NCI-H2107 (cell line): ENCODE results near the gene SMIM29.

Source experiments
- DNase-seq: peaks from one replicate; lab custom pipeline; 2025; lab: John Stamatoyannopoulos, UW

Gene SMIM29

GRCh38 chr6:34226066-34226465 is 22.7 kb downstream of the SMIM29 start:
- DNase-seq = no peak

- DNase-seq = no peak
Measured at GRCh38 chr6:34225551-34225950, 23.3 kb downstream of the SMIM29 start.

GRCh38 chr6:34223956-34224940 is 24.6 kb downstream of the SMIM29 start:
- DNase-seq = peak; percentile 39

- no peak for DNase-seq
Measured at GRCh38 chr6:34223381-34223955, 25.3 kb downstream of the SMIM29 start.

GRCh38 chr6:34218691-34219090 is 30.1 kb downstream of the SMIM29 start:
- DNase-seq = no peak

- DNase-seq = no peak
Measured at GRCh38 chr6:34213772-34214171, 35.0 kb downstream of the SMIM29 start.

- DNase-seq = no peak
Measured at GRCh38 chr6:34207695-34208443, 40.9 kb downstream of the SMIM29 start.

GRCh38 chr6:34206726-34207125 is 42.1 kb downstream of the SMIM29 start:
- no peak for DNase-seq

- no peak for DNase-seq
Measured at GRCh38 chr6:34205916-34206315, 42.9 kb downstream of the SMIM29 start.

GRCh38 chr6:34205466-34205865 is 43.3 kb downstream of the SMIM29 start:
- DNase-seq = no peak

- DNase-seq = no peak
Measured at GRCh38 chr6:34204693-34205092, 44.1 kb downstream of the SMIM29 start.

GRCh38 chr6:34202329-34203201 is 46.2 kb downstream of the SMIM29 start:
- no peak for DNase-seq

GRCh38 chr6:34201455-34202107 is 47.2 kb downstream of the SMIM29 start:
- DNase-seq = no peak

GRCh38 chr6:34200340-34200971 is 48.4 kb downstream of the SMIM29 start:
- no peak for DNase-seq

- no peak for DNase-seq
Measured at GRCh38 chr6:34196833-34197195, 52.0 kb downstream of the SMIM29 start.
